Measurements from ENCODE around the gene DEF6.

DEF6 gene

GRCh38 chr6:35368038-35368887 lies 70.6 kb downstream of the DEF6 start:
- Histone ChIP-seq H3K4me3 (ENCODE audit: low read depth in 1 of 2, low read length in 1 of 2) (no peak overlapping the region), H3K4me1 (ENCODE audit: control insufficient read depth in 1 of 2, insufficient read depth in 1 of 2, low read depth in 1 of 2, low read length in 1 of 2) (peaks cover 36 to 43% of the 10 kb centered on the region in 2 experiments), H3K36me3 (no peaks in the 10 kb centered on the region), H3K27me3 (no peaks in the 10 kb centered on the region), H3K27ac (no peak overlapping the region), H3K9me3 (no peaks in the 10 kb centered on the region)
- TF ChIP-seq CTCF (IDR thresholded peaks at IDR 0.05), result no peak

- H3K36me3 ChIP-seq, result no peaks in the 10 kb centered on the region
- peak overlapping the region; percentile 85 for H3K27ac ChIP-seq
- peaks cover 36 to 43% of the 10 kb centered on the region in 2 experiments for H3K4me1 ChIP-seq (ENCODE audit: control insufficient read depth in 1 of 2, insufficient read depth in 1 of 2, low read depth in 1 of 2, low read length in 1 of 2)
- TF ChIP-seq CTCF (IDR thresholded peaks at IDR 0.05), result no peak
- no peaks in the 10 kb centered on the region for H3K27me3 ChIP-seq
- peak overlapping the region; percentile 23 to 47 for H3K4me3 ChIP-seq (ENCODE audit: low read depth in 1 of 2, low read length in 1 of 2)
- H3K9me3 ChIP-seq, result no peaks in the 10 kb centered on the region
Measured at GRCh38 chr6:35370124-35370741, 72.6 kb downstream of the DEF6 start.

GRCh38 chr6:35370785-35371493 lies 73.3 kb downstream of the DEF6 start:
- peaks cover 36 to 43% of the 10 kb centered on the region in 2 experiments for H3K4me1 ChIP-seq (ENCODE audit: control insufficient read depth in 1 of 2, insufficient read depth in 1 of 2, low read depth in 1 of 2, low read length in 1 of 2)
- peak overlapping the region; percentile 23 to 47 for H3K4me3 ChIP-seq (ENCODE audit: low read depth in 1 of 2, low read length in 1 of 2)
- H3K27ac ChIP-seq, result peak overlapping the region; percentile 85

More at GRCh38 chr6:35370785-35371493, 73.3 kb downstream of the DEF6 start:
- no peaks in the 10 kb centered on the region for H3K27me3 ChIP-seq
- H3K36me3 ChIP-seq, result no peaks in the 10 kb centered on the region
- H3K9me3 ChIP-seq, result no peaks in the 10 kb centered on the region
- TF ChIP-seq CTCF (IDR thresholded peaks at IDR 0.05), result no peak

All from neutrophil (primary cell).